Smooth muscle cell (in vitro differentiated cells): ENCODE results near the gene CBLB. TPM values are rescaled to one million over a fixed set of nuclear protein-coding genes. Genes with fewer than 3 reads are reported as not detected.

Experiments used
- DNase-seq: peaks from one replicate; lab custom pipeline; 2025; ENCODE audit not compliant: unreplicated experiment; lab: John Stamatoyannopoulos, UW
- H2AFZ ChIP-seq: fragments of 200-600 bp; sonication (generic); 2 replicates; pipeline ENCODE4 v1.6.0; 2016; ENCODE audit warnings: antibody characterized with exemption, low read depth, mild to moderate bottlenecking
- H3F3A ChIP-seq: fragments of 200-600 bp; sonication (generic); 2 replicates; pipeline ENCODE4 v1.6.0; 2017; ENCODE audit warnings: antibody characterized with exemption, low read depth
- H3K27ac ChIP-seq: fragments of 200-600 bp; sonication (generic); 2 replicates; pipeline ENCODE4 v1.5.1; 2016; ENCODE audit warnings: low read depth, mild to moderate bottlenecking
- H3K27me3 ChIP-seq: fragments of 200-600 bp; sonication (generic); 2 replicates; pipeline ENCODE4 v1.6.1; 2016; ENCODE audit warnings: low read depth, mild to moderate bottlenecking
- H3K36me3 ChIP-seq: fragments of 200-600 bp; sonication (generic); 2 replicates; pipeline ENCODE4 v1.5.1; 2016; ENCODE audit warnings: low read depth
- H3K4me1 ChIP-seq: fragments of 200-600 bp; sonication (generic); 2 replicates; pipeline ENCODE4 v1.5.1; 2016; ENCODE audit warnings: low read depth
- H3K4me2 ChIP-seq: fragments of 200-600 bp; sonication (generic); 2 replicates; pipeline ENCODE4 v1.6.0; 2016; ENCODE audit warnings: mild to moderate bottlenecking
- H3K4me3 ChIP-seq: fragments of 200-600 bp; sonication (generic); 2 replicates; pipeline ENCODE4 v1.5.1; 2016; ENCODE audit warnings: mild to moderate bottlenecking
- H3K79me2 ChIP-seq: fragments of 200-600 bp; sonication (generic); 2 replicates; pipeline ENCODE4 v1.6.0; 2016; ENCODE audit warnings: low read depth, mild to moderate bottlenecking
- H3K9ac ChIP-seq: fragments of 200-600 bp; sonication (generic); 2 replicates; pipeline ENCODE4 v1.6.0; 2016; ENCODE audit warnings: low read depth
- H3K9me3 ChIP-seq: fragments of 200-600 bp; sonication (generic); replicated peaks from 2 replicates; pipeline ENCODE4 v1.5.1; 2016; ENCODE audit warnings: low read depth
- H4K20me1 ChIP-seq: fragments of 200-600 bp; sonication (generic); 2 replicates; pipeline ENCODE4 v1.6.0; 2016; ENCODE audit warnings: low read depth
- WGBS: methylation state at CpG from one replicate; pipeline ENCODE4 v1.1.7; 2016; ENCODE audit warnings: low lambda C conversion rate; 5-methylcytosine and 5-hydroxymethylcytosine counted together
- polyA plus RNA-seq: library from polyadenylated mRNA; unstranded; fragments of >200 nt; fragmentation: Nextera tagmentation; extraction: Ambion mirVana; gene quantifications from 2 replicates; pipeline ENCODE4 v1.2.1, GENCODE V29; 2016
- total RNA-seq: library from RNA; depleted of rRNA; stranded (reverse); fragments of >200 nt; gene quantifications from 2 replicates; pipeline ENCODE4 v1.2.3, GENCODE V29; 2014
- TF ChIP-seq, protein P1 (sequence below): fragments of 200-600 bp; sonication (generic); IDR thresholded peaks from 2 replicates; pipeline ENCODE4 v1.5.1; 2017; ENCODE audit warnings: borderline replicate concordance, mild to moderate bottlenecking, antibody characterized with exemption; ENCODE audit not compliant: insufficient read depth, poor library complexity, severe bottlenecking

CBLB gene
- total and polyA plus RNA-seq, 2 experiments from 2014 or later = 13.9 to 38.9 TPM

DNA sequence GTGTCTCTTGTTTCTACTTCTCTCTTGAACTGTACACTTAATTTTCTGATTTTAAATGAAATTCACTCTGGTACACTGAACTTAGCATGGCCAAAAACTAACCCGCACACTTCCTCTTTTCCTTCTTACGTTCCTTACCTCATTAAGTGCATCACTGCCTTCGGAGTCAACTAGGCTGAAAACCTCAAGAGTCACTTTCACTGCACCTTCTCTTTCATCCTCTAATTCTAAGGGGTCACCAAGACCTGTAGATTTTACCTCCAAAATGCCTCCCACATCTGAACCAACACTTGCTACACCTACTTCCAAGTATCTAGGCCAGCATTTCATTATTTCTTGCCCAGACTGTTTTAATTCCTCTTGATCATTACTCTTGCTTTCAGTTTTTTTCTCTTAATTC lies 6.6 kb downstream of the CBLB start:
- Histone ChIP-seq H3K4me3 (no peak overlapping the region), H3K9ac (no peak overlapping the region), H3K9me3 (no peaks in the 10 kb centered on the region), H3K36me3 (no peaks in the 10 kb centered on the region), H3K27ac (no peak overlapping the region), H2AFZ (no peak overlapping the region), H3K4me2 (no peak overlapping the region), H3K79me2 (peaks cover 89% of the 10 kb centered on the region), H4K20me1 (peaks cover 80% of the 10 kb centered on the region), H3F3A (no peaks in the 10 kb centered on the region), H3K4me1 (peaks cover 20% of the 10 kb centered on the region), H3K27me3 (no peaks in the 10 kb centered on the region)
- WGBS = 95% methylated on average over 3 of the region's 3 CpGs
- TF ChIP-seq, protein P1, sequence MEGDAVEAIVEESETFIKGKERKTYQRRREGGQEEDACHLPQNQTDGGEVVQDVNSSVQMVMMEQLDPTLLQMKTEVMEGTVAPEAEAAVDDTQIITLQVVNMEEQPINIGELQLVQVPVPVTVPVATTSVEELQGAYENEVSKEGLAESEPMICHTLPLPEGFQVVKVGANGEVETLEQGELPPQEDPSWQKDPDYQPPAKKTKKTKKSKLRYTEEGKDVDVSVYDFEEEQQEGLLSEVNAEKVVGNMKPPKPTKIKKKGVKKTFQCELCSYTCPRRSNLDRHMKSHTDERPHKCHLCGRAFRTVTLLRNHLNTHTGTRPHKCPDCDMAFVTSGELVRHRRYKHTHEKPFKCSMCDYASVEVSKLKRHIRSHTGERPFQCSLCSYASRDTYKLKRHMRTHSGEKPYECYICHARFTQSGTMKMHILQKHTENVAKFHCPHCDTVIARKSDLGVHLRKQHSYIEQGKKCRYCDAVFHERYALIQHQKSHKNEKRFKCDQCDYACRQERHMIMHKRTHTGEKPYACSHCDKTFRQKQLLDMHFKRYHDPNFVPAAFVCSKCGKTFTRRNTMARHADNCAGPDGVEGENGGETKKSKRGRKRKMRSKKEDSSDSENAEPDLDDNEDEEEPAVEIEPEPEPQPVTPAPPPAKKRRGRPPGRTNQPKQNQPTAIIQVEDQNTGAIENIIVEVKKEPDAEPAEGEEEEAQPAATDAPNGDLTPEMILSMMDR = no peak
- no peak for DNase-seq

DNA sequence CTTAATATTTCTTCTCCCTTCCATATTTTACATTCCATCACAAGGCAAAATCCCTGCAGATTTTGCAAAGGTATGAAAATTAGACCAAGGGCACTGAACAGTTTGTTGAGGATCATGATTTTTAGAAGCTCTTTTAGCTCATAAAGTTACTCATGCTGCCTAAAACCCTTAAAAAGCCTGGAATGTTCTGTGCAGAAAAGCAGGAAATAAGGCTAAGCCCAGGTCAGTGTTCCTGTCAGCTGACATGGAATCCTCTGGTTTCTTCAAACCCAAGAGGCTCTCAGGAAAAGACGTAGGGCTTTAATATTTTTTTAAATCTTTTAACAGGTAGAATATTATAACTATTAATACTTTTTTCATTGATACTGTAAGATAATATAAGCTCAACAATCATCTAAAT lies 8.2 kb downstream of the CBLB start:
- H3K36me3 ChIP-seq = peaks cover 2% of the 10 kb centered on the region
- no peak overlapping the region for H3K4me2 ChIP-seq
- no peak overlapping the region for H3K4me3 ChIP-seq
- peak overlapping the region; percentile 6 for H3K27ac ChIP-seq
- DNase-seq = no peak
- H3F3A ChIP-seq = no peaks in the 10 kb centered on the region
- H3K79me2 ChIP-seq = peaks cover 89% of the 10 kb centered on the region
- H3K27me3 ChIP-seq = no peaks in the 10 kb centered on the region
- TF ChIP-seq, protein P1 = no peak
- H2AFZ ChIP-seq = no peak overlapping the region
- 37% methylated on average over 1 of the region's 1 CpG for WGBS
- no peaks in the 10 kb centered on the region for H3K9me3 ChIP-seq
- peaks cover 80% of the 10 kb centered on the region for H4K20me1 ChIP-seq
- H3K4me1 ChIP-seq = peaks cover 5% of the 10 kb centered on the region
- H3K9ac ChIP-seq = no peak overlapping the region

DNA sequence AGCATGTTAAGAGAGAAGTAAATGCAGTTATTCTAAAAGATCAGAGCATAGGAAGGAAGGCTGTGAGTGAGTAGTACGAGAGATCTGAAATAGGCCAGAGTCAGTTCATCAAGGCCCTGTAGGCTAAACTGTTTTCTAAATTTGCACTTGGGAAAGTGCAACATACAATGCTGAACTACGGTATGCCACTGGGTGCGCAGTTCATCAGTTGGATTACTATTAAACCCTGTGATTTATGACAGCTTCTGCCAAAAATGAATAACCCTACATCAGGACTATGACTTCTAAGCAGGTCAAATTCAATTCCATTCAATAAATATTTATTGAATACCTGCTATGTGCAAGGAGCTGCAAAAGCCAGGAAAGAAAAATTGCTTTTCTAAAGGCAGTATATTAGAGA lies 10.8 kb downstream of the CBLB start:
- H3K36me3 ChIP-seq = peaks cover 8% of the 10 kb centered on the region
- no peak overlapping the region for H2AFZ ChIP-seq
- no peak overlapping the region for H3K4me2 ChIP-seq
- peaks cover 68% of the 10 kb centered on the region for H4K20me1 ChIP-seq
- H3K4me3 ChIP-seq = no peak overlapping the region
- H3K9me3 ChIP-seq = no peaks in the 10 kb centered on the region
- H3K27ac ChIP-seq = no peak overlapping the region
- 89% methylated on average over 3 of the region's 3 CpGs for WGBS
- H3K79me2 ChIP-seq = peaks cover 87% of the 10 kb centered on the region
- no peak for DNase-seq
- TF ChIP-seq, protein P1 = no peak
- H3K4me1 ChIP-seq = peaks cover 4% of the 10 kb centered on the region
- no peaks in the 10 kb centered on the region for H3F3A ChIP-seq
- no peaks in the 10 kb centered on the region for H3K27me3 ChIP-seq
- no peak overlapping the region for H3K9ac ChIP-seq

- TF ChIP-seq, protein P1 = no peak
- H3K4me3 ChIP-seq = no peak overlapping the region
- H3K27ac ChIP-seq = no peak overlapping the region
- peaks cover 8% of the 10 kb centered on the region for H3K36me3 ChIP-seq
- H3K79me2 ChIP-seq = peaks cover 83% of the 10 kb centered on the region
- WGBS = 100% methylated on average over 1 of the region's 1 CpG
- H2AFZ ChIP-seq = no peak overlapping the region
- H3K4me1 ChIP-seq = peaks cover 4% of the 10 kb centered on the region
- no peak overlapping the region for H3K9ac ChIP-seq
- no peaks in the 10 kb centered on the region for H3K27me3 ChIP-seq
- H3K9me3 ChIP-seq = no peaks in the 10 kb centered on the region
- no peak overlapping the region for H3K4me2 ChIP-seq
- no peak for DNase-seq
- H3F3A ChIP-seq = no peaks in the 10 kb centered on the region
- H4K20me1 ChIP-seq = peaks cover 64% of the 10 kb centered on the region
Measured at GRCh38 chr3:105857601-105858000, 11.2 kb downstream of the CBLB start.
